Activated T-cell treated with anti-CD3 and anti-CD28 coated beads, Interleukin-2, amount 50 U/mL, for 24 hours (primary cell): ENCODE data around the gene MED13L.

Experiments used
- DNase-seq: peaks from one replicate; pipeline ENCODE4 v3.0.0-alpha.2; 2020
- H3K27ac Mint-ChIP-seq: 2 replicates; pipeline ENCODE4 v1.8.0; 2020; ENCODE audit warnings: mild to moderate bottlenecking, mixed read lengths
- H3K27me3 Mint-ChIP-seq: 2 replicates; pipeline ENCODE4 v1.8.0; 2020; ENCODE audit warnings: mixed read lengths
- H3K36me3 Mint-ChIP-seq: 2 replicates; pipeline ENCODE4 v1.8.0; 2020; ENCODE audit warnings: low read depth, mixed read lengths
- H3K4me1 Mint-ChIP-seq: 2 replicates; pipeline ENCODE4 v1.8.0; 2020; ENCODE audit warnings: low read depth, mixed read lengths
- H3K4me3 Mint-ChIP-seq: 2 replicates; pipeline ENCODE4 v1.8.0; 2020; ENCODE audit warnings: mild to moderate bottlenecking, moderate library complexity, mixed read lengths
- H3K9me3 Mint-ChIP-seq: 2 replicates; pipeline ENCODE4 v1.8.0; 2020; ENCODE audit warnings: mixed read lengths

MED13L gene

DNA sequence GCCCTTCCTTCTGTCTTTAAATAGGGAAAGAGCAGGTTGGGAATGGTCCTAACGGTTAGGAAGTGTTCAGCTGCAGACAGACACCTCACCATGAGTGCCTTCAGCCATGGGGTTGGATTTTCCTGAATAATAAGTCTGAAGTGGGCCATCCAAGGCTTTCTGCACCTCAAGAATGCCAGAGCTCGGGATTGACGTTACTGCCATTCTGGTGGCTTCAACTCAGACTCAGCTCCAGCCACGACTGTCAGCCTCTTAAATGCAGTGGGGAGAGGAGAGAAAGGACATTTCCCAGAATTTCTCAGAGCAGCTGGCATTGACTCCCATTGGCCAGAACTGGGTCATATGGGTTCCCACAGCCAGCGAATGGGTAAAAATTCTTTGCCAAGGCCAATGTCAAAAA lies 363.4 kb downstream of the MED13L start:
- peaks cover 50% of the 10 kb centered on the region for H3K27me3 Mint-ChIP-seq
- H3K4me1 Mint-ChIP-seq: no peaks in the 10 kb centered on the region
- no peak overlapping the region for H3K27ac Mint-ChIP-seq
- DNase-seq: no peak
- no peaks in the 10 kb centered on the region for H3K36me3 Mint-ChIP-seq
- H3K4me3 Mint-ChIP-seq: no peak overlapping the region
- H3K9me3 Mint-ChIP-seq: no peaks in the 10 kb centered on the region

DNA sequence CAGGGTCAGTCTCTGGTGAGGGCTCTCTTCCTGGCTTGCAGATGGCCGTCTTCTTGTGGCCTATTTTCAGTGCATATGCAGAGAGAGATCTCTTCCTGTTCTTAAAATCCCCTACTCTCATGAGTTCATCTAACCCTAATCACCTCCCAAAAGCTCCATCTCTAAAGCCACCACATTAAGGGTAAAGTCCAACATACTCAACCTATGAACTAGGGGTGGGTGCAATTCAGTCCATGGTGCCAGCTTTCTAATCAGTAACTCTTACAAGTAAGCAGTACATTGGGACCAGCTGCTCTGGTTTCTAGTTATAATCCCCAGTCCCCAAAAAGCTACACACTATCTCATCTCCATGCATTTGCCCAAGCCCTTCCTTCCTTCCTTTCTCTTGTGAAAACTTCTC lies 365.1 kb downstream of the MED13L start:
- Mint-ChIP-seq H3K4me1 (no peaks in the 10 kb centered on the region), H3K36me3 (no peaks in the 10 kb centered on the region), H3K27ac (no peak overlapping the region), H3K9me3 (no peaks in the 10 kb centered on the region), H3K27me3 (peaks cover 46% of the 10 kb centered on the region), H3K4me3 (no peak overlapping the region)
- DNase-seq: no peak

DNA sequence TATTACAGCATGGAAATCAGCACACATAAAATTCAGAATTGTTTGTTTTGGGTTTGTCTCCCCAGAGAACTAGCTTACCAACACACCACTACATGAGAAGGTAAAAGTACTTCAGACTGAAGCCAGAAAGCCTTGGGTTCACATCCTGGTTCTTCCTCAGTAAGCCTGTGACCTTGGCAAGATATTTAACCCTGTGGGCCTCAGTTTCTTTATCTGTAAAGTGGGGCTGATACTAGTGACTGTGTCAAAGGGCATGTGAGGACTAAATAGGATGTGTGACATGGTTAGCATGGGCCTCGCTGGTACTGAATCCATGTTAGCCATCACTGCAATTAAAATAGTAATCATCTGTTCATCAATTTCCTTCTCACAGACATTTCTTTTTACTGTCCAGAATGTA lies 366.1 kb downstream of the MED13L start:
- H3K27me3 Mint-ChIP-seq: peaks cover 45% of the 10 kb centered on the region

DNA sequence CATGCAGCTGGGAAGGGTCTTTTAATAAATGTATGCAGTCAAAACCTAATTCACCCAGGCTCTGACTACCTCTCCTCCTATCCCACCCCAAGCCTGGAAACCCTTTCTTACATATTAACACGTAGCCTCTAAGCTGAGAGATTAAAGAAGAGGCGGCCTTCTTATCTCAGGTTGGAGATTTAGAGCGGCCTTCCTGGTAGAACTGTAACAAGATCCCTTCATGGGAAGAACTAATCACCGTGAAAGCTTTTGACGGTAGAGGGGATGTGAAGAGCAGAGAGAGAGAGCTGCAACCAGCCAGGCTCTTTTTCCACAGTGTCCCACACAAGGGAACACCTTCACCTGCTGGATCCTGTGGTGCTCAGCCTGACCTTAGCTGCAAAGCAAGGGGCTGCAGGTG lies 367.4 kb downstream of the MED13L start:
- Mint-ChIP-seq H3K9me3 (no peaks in the 10 kb centered on the region), H3K27ac (no peak overlapping the region), H3K4me3 (no peak overlapping the region), H3K36me3 (no peaks in the 10 kb centered on the region), H3K27me3 (peaks cover 42% of the 10 kb centered on the region), H3K4me1 (no peaks in the 10 kb centered on the region)
- no peak for DNase-seq

More for the DNA sequence above, 366.1 kb downstream of the MED13L start:
- Mint-ChIP-seq H3K4me3 (no peak overlapping the region), H3K27ac (no peak overlapping the region), H3K36me3 (no peaks in the 10 kb centered on the region), H3K9me3 (no peaks in the 10 kb centered on the region), H3K4me1 (no peaks in the 10 kb centered on the region)
- DNase-seq: no peak
